ENCODE measurements around the gene DCAF8. TPM values are rescaled to one million over a fixed set of nuclear protein-coding genes. Genes with fewer than 3 reads are reported as not detected.

The DCAF8 gene
- total and polyA plus RNA-seq, 12 donors = 64.3 to 162 (median 132) TPM

DNA sequence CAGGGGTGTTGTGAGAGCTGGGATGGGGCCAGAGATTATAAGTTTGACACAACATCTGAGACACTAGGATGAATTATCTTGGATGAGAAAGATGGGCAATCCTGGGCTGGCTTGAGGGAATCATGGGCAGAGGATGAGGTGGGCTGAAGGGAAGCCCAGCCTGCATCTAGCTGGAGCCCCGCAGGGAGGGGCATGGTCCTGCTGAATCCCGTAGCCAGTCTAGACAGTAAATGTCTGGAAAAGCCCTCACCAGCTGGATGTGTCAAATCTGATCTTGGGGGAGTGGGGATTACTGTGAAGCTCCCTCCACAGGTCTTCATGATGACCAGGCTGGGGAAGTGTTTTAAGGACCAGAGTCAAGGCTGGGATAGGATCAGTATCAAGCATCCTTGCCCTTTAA is 75.6 kb downstream of the DCAF8 start:
- Histone ChIP-seq H3K9me3 (replicated peaks in 1 of 3) (no peaks in the 10 kb centered on the region), H3K4me1 (replicated peaks in 1 of 2) (no peaks in the 10 kb centered on the region), H3K4me3 (no peak overlapping the region), H3K27me3 (no peaks in the 10 kb centered on the region), H3K27ac (no peak overlapping the region), H3K36me3 (replicated peaks in 1 of 2) (no peaks in the 10 kb centered on the region)
- 70 to 86% (median 80%) methylated on average over 2 of the region's 2 CpGs; no CpG with 5 or more reads in 1 of the 4 donors for WGBS, 4 donors
- DNase-seq = no peak
- intact Hi-C loops (cut with DNase I) = no loop called here
- no peak for TF ChIP-seq POLR2A (IDR thresholded peaks at IDR 0.05)
- TF ChIP-seq, protein P1, sequence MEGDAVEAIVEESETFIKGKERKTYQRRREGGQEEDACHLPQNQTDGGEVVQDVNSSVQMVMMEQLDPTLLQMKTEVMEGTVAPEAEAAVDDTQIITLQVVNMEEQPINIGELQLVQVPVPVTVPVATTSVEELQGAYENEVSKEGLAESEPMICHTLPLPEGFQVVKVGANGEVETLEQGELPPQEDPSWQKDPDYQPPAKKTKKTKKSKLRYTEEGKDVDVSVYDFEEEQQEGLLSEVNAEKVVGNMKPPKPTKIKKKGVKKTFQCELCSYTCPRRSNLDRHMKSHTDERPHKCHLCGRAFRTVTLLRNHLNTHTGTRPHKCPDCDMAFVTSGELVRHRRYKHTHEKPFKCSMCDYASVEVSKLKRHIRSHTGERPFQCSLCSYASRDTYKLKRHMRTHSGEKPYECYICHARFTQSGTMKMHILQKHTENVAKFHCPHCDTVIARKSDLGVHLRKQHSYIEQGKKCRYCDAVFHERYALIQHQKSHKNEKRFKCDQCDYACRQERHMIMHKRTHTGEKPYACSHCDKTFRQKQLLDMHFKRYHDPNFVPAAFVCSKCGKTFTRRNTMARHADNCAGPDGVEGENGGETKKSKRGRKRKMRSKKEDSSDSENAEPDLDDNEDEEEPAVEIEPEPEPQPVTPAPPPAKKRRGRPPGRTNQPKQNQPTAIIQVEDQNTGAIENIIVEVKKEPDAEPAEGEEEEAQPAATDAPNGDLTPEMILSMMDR (IDR thresholded peaks at IDR 0.05) = no peak

DNA sequence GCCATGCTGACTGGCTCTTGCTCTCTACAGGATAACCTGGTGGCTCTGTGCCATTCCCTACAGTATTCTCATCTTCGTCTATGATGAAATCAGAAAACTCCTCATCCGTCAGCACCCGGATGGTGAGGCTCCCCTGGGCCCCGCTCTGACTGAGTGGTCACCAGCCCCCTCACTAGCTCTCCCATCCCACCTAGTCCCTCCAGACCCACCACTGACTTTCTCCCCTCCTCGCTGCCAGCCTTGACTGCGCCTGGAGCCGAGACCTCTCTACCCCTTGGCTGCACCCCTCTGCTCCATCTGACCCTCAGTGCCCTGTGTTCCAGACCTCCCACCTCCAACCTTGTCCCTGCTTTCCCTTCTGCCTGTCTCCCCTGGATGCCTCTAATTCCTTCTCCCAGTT is 76.1 kb downstream of the DCAF8 start:
- Histone ChIP-seq H3K27ac (no peak overlapping the region), H3K36me3 (replicated peaks in 1 of 2) (no peaks in the 10 kb centered on the region), H3K27me3 (no peaks in the 10 kb centered on the region), H3K4me3 (no peak overlapping the region), H3K4me1 (replicated peaks in 1 of 2) (no peaks in the 10 kb centered on the region), H3K9me3 (replicated peaks in 1 of 3) (no peaks in the 10 kb centered on the region)
- no peak for DNase-seq
- intact Hi-C loops (cut with DNase I) = no loop called here
- 84 to 85% (median 84%) methylated on average over 7 of the region's 7 CpGs for WGBS, 4 donors
- TF ChIP-seq, protein P1 (IDR thresholded peaks at IDR 0.05) = no peak
- TF ChIP-seq POLR2A (IDR thresholded peaks at IDR 0.05) = no peak

DNA sequence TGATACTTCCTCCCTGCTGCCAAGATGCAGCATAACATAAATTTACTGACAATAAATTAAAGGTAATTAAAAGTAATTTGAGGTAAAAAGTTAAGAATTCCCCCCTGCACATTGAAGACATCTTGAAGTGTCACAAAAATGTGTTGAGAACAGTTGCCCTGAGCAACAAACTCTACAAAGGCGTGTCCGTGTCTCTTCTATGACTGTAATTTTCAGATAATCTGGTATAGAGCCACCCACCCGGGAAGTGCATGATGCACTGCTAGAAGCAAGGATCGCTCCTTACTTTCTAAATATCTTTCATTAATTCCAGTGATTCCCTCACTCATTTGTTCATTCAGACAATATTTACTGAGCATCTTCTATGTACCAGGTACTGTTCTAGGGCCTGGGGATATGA is 83.0 kb downstream of the DCAF8 start:
- TF ChIP-seq POLR2A (IDR thresholded peaks at IDR 0.05) = no peak
- TF ChIP-seq, protein P1 (IDR thresholded peaks at IDR 0.05) = no peak
- Histone ChIP-seq H3K9me3 (replicated peaks in 1 of 3) (no peaks in the 10 kb centered on the region), H3K4me3 (no peak overlapping the region), H3K4me1 (replicated peaks in 1 of 2) (no peaks in the 10 kb centered on the region), H3K36me3 (replicated peaks in 1 of 2) (no peaks in the 10 kb centered on the region), H3K27me3 (no peaks in the 10 kb centered on the region), H3K27ac (no peak overlapping the region)
- no peak for DNase-seq
- WGBS, 4 donors = 83 to 92% (median 88%) methylated on average over 4 of the region's 4 CpGs
- intact Hi-C loops (cut with DNase I) = no loop called here

DNA sequence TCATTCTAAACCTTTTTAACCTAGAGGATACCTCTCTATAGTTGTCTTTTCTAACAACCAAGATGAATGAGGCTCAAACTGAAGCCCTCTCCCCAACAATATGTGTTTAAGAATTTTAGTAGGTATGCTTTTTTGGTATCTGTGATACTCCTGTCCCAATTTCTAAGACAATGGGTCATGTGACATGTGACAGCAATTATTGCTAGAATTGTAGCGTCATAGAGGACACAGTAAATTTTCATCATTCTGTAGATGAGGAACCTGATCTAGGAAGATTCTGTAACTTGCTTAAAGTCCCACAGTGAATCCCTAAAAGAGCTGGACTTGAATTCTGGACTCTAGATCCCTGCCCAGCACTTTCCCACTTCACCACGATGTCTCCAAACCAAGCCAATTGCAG is 83.6 kb downstream of the DCAF8 start:
- TF ChIP-seq, protein P1 (IDR thresholded peaks at IDR 0.05) = no peak
- no peak for TF ChIP-seq POLR2A (IDR thresholded peaks at IDR 0.05)
- no peaks in the 10 kb centered on the region for H3K4me1 ChIP-seq (replicated peaks in 1 of 2)
- no peak for DNase-seq
- H3K4me3 ChIP-seq = no peak overlapping the region
- H3K27ac ChIP-seq = no peak overlapping the region
- WGBS, 4 donors = 89 to 97% (median 93%) methylated on average over 2 of the region's 2 CpGs
- no peaks in the 10 kb centered on the region for H3K36me3 ChIP-seq (replicated peaks in 1 of 2)
- intact Hi-C loops (cut with DNase I) = no loop called here
- no peaks in the 10 kb centered on the region for H3K9me3 ChIP-seq (replicated peaks in 1 of 3)
- H3K27me3 ChIP-seq = no peaks in the 10 kb centered on the region
